ENCODE measurements around the gene GBE1. TPM values are rescaled to one million over a fixed set of nuclear protein-coding genes. Genes with fewer than 3 reads are reported as not detected.

The GBE1 gene
- total RNA-seq, 1 experiment from 2014 or later, result 35.1 TPM

DNA sequence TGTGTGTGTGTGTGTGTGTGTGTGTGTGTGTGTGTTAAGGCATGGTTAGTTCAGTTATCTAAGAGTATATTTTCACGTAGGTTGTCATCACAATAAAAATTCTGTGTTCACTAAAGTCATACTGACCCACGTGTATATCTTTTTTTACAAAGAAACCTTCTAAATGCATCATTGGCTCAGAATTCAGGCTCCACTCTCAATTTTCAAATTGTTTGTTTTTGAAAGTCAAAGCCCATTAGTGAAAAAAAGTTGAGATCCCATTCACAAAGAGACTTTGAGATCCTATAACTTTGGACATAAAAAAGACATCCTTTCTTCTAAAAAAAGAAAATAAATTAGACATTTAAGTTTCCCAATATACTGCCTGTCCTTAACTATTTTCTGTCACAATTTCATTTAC lies 59.3 kb downstream of the GBE1 start:
- no peak for DNase-seq (ENCODE audit: low read depth)

DNA sequence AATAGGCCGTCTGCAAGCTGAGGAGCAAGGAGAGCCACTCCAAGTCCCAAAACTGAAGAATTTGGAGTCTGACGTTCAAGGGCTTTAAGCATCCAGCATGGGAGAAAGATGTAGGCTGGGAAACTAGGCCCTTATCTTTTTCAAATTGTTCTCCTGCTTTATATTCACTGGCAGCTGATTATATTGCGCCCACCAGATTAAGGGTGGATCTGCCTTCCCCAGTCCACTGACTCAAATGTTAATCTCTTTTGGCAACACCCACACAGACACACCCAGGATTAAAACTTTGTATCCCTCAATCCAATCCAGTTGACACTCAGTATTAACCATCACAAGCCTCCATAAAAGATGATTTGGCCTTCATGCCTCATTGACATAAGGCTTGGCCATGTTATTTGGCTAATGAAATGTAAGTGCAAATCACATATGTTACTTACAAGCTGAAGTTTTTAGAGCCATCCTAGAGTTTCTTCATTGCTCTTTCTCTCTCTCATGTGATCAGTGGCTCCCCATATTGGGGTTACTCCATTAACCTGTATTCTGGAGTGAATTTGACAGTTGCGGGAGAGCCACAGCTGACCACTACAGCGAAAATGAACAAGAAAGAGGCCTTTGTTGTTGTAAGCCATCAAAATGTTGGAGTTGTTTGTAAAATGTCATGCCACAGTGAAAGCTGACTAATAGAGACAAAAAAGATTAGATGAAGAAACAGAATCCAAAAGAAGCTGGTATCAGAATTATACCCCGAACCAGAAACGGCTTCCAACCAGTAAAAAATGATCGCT lies 61.7 kb downstream of the GBE1 start:
- no peak for DNase-seq (ENCODE audit: low read depth)

DNA sequence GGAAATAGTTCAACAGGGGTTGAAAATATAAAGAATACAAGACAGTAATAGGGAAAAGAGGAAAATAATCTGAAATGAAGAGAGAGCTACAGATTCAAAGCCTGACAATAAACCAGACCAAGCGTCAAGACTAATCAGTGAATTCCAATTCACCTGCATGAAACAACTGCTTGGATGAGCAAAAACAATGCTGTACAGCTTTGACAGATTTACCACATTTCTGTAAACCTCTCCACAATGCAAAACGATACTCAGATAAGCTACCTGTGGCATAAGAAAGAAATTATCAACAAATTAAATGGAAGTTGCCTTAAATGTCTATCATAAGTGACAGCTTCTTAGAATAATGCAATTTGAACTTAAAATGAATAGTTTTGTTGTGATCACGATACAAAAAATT lies 65.4 kb downstream of the GBE1 start:
- no peak for DNase-seq (ENCODE audit: low read depth)

DNA sequence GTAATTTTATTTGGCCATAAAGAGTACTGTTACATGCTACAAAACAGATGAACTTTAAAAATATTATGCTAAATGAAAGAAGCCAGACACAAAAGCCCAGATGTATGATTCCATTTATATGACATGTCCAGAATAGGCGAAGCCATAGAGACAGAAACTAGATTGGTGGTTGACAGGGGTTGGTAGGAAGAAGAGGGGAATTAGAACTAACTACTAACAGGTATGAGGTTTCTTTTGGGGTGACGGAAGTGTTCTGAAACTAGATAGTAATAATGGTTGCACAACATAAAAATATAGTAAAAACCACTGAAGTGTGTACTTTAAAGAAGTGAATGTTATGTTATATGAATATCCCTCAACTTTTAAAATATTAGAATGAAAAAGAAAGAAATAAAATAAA lies 66.1 kb downstream of the GBE1 start:
- DNase-seq (ENCODE audit: low read depth), result no peak

DNA sequence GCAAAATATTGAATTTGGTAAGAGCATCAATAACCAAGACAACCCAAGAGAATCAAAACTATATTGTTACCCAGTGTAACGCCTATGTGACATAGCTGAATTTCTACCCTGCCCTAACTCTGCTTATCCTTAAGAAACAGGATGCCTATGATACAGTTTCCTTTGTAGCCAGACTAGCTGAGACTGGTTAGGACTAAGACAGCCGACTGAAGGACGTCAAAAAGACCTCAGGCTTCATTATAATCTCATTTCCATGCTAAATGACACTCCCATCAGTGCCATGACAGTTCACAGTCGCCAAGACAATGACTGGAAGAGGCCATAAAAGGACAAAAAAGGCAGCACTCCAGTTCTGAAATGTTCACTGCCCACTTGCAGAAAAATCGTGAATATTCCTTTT lies 66.8 kb downstream of the GBE1 start:
- DNase-seq (ENCODE audit: low read depth), result no peak

DNA sequence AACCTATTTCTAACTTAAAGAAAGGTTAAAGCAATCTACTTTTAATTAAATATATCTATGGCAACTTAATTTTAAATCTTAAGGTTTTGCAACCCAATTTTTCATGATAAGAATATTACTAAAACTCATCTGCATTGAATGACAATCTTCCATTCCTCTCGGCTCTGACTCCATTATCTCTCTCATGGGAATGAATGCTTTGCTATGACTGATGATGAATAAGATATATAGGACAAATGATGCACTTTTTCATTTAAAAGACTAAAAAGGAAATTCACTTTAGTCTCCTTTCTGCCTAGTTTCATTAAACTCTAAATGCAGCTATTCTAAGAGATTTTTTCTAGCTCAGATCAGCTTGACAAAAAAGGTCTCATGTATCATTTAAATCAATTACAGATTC lies 68.7 kb downstream of the GBE1 start:
- no peak for DNase-seq (ENCODE audit: low read depth)

DNA sequence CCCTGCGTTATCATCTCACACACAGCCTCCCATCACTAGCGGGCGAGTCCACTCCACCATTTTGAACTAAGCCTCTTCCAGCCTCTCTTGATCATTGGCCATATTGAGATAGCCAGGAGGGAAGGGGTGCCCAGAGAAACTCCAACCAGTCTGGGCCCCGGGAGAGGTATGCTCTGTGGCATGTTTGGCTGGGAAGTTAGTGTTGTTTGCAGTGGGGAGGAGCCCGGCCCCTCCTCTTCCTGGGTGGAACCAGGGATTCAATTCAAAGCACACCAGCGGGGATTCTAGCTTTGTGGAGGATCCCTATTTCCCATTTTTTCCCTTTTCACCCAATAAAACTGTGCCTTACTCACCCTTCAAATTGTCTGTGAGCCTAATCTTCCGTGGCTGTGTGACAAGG lies 71.8 kb downstream of the GBE1 start:
- no peak for DNase-seq (ENCODE audit: low read depth)

DNA sequence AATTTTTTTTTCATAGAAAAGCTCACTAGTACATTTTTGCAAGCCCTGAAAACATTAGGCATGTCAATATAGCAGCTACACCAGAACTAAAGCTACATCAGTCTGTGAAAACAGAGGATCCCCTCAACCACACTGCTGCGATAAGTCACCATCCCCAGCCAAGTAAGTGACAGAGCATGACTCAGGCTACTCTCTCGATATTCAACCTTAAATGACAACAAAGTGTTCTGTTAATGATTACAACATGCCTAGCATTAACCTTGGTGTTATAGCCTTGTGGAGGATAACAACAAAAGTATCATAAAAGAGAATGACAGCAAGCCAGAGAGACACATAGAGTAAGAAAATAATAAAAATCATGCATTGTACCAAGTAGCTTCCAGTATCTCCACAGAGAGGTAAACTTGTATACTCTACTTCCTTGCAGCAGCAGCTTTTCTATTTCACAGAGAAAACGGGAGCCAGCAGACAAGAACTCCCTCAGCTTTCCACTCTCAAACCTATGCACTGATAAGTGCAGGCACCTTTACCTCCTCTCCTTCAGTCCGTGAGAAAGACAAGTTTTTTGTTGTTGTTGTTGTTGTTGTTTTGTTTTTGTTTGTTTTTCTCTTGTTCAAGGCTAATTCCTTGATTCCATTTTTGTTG lies 76.6 kb downstream of the GBE1 start:
- DNase-seq (ENCODE audit: low read depth), result peak; percentile 27

DNA sequence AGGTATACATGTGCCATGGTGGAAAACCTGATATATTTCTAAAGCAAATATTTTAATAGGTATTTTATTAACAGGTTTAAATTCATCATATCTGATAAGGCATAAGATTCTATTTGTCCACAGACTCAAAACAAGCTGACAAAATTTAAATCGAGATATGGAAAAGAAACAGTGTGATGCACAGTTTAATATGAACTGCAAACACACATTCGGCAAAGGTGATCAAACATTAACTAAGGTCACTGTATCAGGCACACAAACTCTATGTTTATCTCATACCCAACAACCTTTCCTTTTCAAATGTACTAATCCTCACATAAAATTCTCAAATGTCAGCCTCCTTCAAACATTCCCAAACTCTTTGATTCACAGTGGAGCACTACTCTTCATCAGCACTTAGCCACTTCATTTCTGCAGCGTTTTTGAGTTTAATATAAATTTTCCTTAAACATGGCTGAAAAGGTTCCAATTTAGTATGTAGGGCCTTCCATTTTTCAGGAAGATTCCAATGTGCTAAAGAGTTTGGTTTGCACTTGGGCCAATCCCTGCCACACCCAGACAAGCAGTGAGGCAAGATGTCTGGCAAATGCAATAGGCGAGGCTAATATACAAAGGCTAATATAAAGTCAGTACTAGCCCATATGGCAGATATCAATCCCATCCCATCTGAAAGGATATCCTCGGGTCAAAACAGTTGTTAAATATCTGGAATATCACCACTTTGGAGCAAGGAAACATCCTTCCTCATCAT lies 84.6 kb downstream of the GBE1 start:
- DNase-seq (ENCODE audit: low read depth), result no peak

DNA sequence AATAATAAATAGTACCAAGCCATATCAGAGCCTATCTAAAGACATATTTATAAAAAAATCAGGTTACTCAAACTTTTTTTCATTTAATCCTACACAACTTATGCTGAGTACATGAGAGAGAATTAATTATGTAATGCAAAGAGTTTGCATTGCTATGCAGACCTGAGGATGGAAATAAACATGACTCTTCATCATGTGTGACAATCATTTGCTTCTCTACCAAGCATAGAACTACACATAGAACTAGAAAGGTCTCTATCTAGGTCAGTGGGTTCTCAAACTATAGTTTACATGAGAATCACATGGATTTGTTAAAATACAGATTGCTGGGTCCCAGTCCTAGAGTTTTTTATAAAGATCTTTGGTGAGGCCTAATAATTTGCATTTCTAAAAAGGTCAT lies 86.8 kb downstream of the GBE1 start:
- DNase-seq (ENCODE audit: low read depth), result no peak

DNA sequence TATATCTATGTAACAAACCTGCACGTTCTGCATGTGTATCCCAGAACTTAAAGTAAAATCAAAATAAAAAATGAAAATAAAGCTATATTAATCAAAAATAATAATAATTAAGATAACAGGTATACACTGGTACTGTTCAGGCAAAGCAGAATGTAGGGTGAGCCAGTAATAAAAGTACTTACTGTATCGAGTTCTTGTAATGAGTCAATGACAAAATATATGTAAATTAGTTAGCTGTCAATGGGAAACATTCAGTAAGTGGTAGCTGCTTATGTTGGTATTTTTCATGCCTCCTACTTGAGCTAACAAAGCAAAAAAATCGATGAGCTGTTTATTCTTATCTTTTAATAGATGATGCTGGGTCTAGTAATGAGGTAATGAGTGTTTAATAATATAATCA lies 93.2 kb downstream of the GBE1 start:
- no peak for DNase-seq (ENCODE audit: low read depth)

DNA sequence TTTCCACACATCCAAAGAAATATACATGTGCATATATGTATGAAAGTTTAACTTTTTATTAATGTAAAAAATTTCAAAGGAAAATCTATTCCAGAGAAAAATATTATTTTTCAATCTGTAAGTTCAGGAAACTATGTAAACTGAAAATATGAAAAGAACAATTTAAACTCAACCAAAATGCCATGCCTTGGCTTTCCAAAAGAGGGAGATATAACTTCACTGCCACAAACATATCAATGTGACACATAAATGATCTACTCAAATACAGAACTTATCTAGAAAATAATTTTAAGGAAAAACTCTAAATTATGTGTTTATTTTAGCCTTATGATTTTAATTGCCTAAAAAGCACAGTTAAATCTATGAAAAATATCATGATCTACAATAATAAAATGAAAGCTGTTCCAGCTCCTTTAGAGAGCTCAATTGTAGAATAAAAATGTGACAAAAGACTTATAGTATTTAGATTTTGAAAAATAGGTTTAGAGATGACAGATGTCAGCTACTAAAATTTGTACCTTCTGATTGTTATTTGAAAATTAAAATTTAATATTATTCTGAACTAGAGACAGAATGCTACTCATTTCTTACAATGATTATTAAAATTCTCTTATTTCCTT lies 94.8 kb downstream of the GBE1 start:
- DNase-seq (ENCODE audit: low read depth), result peak; percentile 10

DNA sequence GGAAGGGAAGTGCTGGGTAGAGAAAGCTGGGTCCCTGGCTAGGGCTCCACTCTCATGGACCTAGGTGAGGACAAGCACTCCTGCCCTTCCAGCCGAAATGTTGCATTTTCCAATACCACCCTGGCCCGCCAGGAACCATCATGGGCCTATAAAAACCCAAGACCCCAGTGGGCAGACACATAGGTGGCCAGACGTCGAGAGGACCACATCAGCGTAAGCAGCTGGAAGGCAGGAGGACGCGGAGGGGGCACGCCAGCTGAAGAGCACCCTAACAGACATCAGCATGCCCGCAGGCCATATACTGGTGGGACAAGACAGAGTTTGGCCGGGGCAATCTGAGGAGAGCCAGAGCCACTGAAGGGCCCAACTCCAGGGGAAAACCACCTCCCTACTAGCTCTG lies 98.3 kb downstream of the GBE1 start:
- no peak for DNase-seq (ENCODE audit: low read depth)

DNA sequence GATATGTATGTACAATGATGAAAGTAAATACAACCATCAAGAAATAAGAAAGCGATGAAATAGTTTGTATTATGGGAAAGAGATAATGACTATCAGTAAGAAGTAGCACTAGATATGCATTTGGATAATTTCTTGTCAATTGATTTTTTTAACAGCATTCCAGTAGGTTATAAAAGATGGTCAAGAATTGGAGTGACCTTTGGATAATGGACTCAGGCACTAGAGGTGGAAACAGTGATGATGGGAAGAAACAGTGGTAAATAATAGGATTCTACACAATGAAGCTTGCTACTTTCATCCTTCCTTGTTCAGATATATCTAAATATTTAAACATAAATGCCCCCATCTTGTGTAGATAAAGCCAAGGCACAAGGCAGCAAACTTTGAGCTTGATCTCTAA lies 101.4 kb downstream of the GBE1 start:
- no peak for DNase-seq (ENCODE audit: low read depth)

DNA sequence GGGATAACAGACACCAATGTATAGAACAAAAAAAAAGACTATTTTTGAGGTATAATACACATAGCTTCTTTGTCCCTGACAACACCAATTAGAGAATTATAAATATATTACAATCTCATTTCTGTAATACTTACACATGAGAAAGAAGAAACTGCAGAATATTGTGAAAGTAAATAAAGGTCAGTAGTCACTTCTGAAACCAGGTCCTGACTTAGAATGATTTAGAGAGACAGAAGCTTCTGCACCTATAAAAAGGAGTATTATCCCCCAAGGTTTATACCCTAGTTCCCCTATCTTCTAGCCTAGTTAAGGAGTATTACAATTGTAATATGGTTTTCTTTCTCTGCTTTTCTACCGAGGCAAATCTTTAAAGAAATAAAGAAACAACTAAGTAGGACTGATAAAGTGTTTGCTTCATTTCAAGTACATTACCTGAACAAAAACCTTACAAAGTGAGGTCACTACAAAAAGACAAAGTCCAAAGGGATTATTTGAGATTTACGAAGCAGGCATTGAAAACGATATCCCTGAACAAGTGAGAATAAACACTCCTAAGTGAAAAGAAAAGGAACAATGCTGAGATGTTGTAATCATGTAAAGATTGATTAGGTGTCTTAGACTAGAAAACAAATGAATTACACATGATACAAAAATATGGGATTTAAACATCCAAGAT lies 103.0 kb downstream of the GBE1 start:
- no peak for DNase-seq (ENCODE audit: low read depth)

DNA sequence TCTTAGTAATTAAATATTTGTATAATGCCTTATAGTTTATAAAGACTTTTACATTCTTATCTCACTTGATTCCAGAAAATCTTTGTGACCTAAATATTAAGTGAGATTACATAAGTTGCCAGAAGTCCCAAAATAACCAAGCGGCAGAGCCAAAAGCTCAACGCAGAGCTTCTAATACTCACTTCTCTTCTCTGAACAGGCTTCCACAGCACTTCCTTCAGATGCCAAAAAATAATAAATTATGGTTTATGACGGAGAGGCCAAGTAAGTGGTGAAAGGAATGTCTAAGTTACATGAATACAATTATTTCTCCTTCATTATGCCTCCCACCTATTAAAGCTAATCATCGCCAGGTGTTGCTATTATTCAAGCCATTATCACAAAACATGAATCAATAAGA lies 110.3 kb downstream of the GBE1 start:
- DNase-seq (ENCODE audit: low read depth), result no peak

DNA sequence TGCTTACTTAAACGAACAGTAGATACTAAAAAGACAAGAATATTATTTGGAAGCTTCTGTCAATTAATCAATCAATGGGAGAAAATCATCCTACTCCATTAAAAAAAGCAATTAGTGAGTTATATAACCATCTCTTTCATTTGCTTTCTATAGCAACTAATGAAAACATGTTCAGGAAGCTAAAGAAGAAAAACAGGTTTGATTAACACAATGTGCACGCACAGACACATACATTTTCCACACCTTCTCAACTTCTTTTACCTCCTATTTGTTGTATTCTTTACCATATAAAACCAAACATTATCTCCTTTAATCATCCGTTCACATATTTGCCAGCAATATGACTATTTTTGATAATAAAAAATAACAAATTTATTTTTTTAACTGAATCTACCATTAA lies 111.3 kb downstream of the GBE1 start:
- DNase-seq (ENCODE audit: low read depth), result no peak

DNA sequence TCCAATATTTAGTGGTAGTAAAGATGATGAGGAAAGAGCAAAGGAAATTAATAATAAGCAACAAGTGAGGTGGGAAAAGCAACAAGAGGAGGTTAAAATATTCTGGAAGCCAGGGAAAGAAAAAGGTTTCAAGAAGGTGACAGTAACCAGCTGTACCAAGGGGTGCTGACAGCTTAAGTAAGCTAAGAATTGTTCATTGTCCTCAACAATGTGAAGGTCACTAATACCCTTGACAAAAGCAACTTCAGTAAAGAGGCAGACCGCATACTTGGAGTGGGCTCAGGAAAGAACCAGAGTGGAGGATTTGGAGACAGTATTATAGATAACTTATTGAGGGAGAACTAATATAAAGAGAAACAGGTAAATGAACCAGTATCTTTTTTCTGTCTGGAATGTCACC lies 116.2 kb downstream of the GBE1 start:
- DNase-seq (ENCODE audit: low read depth), result no peak

DNA sequence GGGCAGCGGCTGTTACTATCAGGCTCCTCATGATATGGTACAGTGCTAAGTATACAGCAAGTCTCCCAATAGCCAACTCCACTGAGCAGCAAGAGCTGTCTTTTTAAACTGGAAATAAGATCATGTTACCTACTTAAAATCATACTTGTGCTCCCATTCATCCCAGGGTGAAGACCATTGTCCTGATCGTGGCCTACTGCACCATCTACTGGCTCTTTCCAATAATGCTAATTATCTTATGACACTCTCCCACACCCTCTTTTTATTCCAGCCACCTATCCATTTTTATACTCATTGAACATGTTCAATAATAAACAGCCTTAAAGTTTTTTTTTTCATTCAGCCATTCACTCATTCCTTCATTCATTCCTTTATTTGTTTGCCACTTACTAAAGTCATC lies 117.7 kb downstream of the GBE1 start:
- DNase-seq (ENCODE audit: low read depth), result peak; percentile 30

DNA sequence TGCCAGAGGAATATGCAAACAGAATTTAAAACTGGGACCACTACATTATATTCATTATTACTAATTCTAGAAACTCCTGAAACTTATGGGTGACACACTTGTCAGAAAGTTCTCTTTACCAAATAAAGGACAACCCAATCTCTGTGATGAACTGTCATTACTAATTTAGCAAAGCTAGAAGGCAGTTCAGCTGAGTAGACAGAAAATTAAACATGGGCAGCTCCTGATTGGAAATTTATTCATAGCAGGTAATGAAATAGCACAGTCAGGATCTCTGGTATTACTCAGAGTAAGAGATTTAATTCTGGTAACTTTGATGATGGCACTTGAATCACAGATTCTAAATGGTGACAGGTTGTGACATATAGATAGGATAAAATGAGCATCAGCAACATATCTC lies 123.0 kb downstream of the GBE1 start:
- no peak for DNase-seq (ENCODE audit: low read depth)

DNA sequence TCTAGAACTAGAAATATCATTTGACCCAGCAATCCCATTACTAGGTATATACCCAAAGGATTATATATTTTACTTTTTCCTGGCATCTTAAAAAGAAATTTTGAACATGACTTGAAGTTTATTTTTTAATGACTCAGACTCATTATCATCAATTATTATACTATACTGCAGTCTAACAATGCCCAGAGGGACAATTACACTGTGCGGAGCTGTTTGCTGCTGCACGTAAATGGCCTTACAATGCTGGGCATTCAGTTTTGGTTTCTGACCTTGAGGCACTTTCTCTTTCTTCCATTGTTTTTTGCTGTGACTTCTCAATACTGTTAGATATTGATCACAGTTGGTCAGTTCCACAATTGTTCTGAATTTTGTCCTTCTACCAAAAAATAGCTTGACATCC lies 128.8 kb downstream of the GBE1 start:
- DNase-seq (ENCODE audit: low read depth), result no peak

DNA sequence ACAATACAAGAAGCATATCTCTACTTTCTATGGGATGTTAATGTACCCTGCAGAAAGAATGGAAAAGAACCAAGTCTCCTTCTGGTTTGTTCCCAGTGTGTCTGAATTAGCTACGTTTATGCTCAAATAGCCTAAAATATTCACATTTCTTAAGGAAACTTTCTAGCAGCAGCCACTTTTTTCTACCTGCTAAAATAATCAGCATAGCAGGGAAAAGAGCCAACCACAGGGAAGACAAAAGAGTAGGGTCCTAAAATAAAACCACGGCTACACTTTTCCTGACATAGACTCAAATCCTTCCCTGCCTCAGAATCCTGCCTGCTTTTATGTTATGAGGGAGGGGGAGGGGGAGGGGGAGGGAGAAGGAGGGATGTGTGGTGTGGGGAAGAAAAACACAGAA lies 136.7 kb downstream of the GBE1 start:
- DNase-seq (ENCODE audit: low read depth), result no peak
